Measurements from ENCODE around the gene ABTB1.

Gene ABTB1

GRCh38 chr3:127720985-127721935 is 48.5 kb downstream of the ABTB1 start:
- Histone ChIP-seq H3K4me1 (ENCODE audit: control insufficient read depth, low read depth, low read length) (peaks cover 14% of the 10 kb centered on the region), H3K9ac (ENCODE audit: low read length) (no peak overlapping the region), H3K36me3 (ENCODE audit: control insufficient read depth, low read depth, low read length) (no peaks in the 10 kb centered on the region)

GRCh38 chr3:127722091-127722784 is 49.5 kb downstream of the ABTB1 start:
- Histone ChIP-seq H3K4me1 (ENCODE audit: control insufficient read depth, low read depth, low read length) (peaks cover 14% of the 10 kb centered on the region), H3K27ac (ENCODE audit: low read length) (no peak overlapping the region), H3K36me3 (ENCODE audit: control insufficient read depth, low read depth, low read length) (no peaks in the 10 kb centered on the region), H3K9ac (ENCODE audit: low read length) (no peak overlapping the region), H3K4me3 (ENCODE audit: low read length) (no peak overlapping the region), H3K27me3 (ENCODE audit: control insufficient read depth, insufficient read depth, low read length) (no peaks in the 10 kb centered on the region), H3K9me3 (ENCODE audit: control insufficient read depth, low read depth, low read length) (no peaks in the 10 kb centered on the region)

More at GRCh38 chr3:127720985-127721935, 48.5 kb downstream of the ABTB1 start:
- H3K27ac ChIP-seq (ENCODE audit: low read length) = no peak overlapping the region
- no peaks in the 10 kb centered on the region for H3K9me3 ChIP-seq (ENCODE audit: control insufficient read depth, low read depth, low read length)
- H3K27me3 ChIP-seq (ENCODE audit: control insufficient read depth, insufficient read depth, low read length) = no peaks in the 10 kb centered on the region
- H3K4me3 ChIP-seq (ENCODE audit: low read length) = no peak overlapping the region

GRCh38 chr3:127723011-127723567 is 50.3 kb downstream of the ABTB1 start:
- Histone ChIP-seq H3K36me3 (ENCODE audit: control insufficient read depth, low read depth, low read length) (no peaks in the 10 kb centered on the region), H3K27ac (ENCODE audit: low read length) (no peak overlapping the region), H3K9me3 (ENCODE audit: control insufficient read depth, low read depth, low read length) (no peaks in the 10 kb centered on the region)

GRCh38 chr3:127726894-127727293 is 54.1 kb downstream of the ABTB1 start:
- H3K27me3 ChIP-seq (ENCODE audit: control insufficient read depth, insufficient read depth, low read length) = peaks cover 4% of the 10 kb centered on the region
- H3K9me3 ChIP-seq (ENCODE audit: control insufficient read depth, low read depth, low read length) = no peaks in the 10 kb centered on the region
- H3K4me3 ChIP-seq (ENCODE audit: low read length) = no peak overlapping the region
- H3K4me1 ChIP-seq (ENCODE audit: control insufficient read depth, low read depth, low read length) = peaks cover 19% of the 10 kb centered on the region
- no peaks in the 10 kb centered on the region for H3K36me3 ChIP-seq (ENCODE audit: control insufficient read depth, low read depth, low read length)
- no peak overlapping the region for H3K27ac ChIP-seq (ENCODE audit: low read length)
- no peak overlapping the region for H3K9ac ChIP-seq (ENCODE audit: low read length)

More at GRCh38 chr3:127723011-127723567, 50.3 kb downstream of the ABTB1 start:
- Histone ChIP-seq H3K9ac (ENCODE audit: low read length) (no peak overlapping the region), H3K4me1 (ENCODE audit: control insufficient read depth, low read depth, low read length) (peaks cover 14% of the 10 kb centered on the region), H3K4me3 (ENCODE audit: low read length) (no peak overlapping the region), H3K27me3 (ENCODE audit: control insufficient read depth, insufficient read depth, low read length) (no peaks in the 10 kb centered on the region)

- Histone ChIP-seq H3K36me3 (ENCODE audit: control insufficient read depth, low read depth, low read length) (no peaks in the 10 kb centered on the region), H3K27ac (ENCODE audit: low read length) (no peak overlapping the region), H3K9ac (ENCODE audit: low read length) (no peak overlapping the region), H3K9me3 (ENCODE audit: control insufficient read depth, low read depth, low read length) (no peaks in the 10 kb centered on the region), H3K4me1 (ENCODE audit: control insufficient read depth, low read depth, low read length) (peaks cover 16% of the 10 kb centered on the region), H3K27me3 (ENCODE audit: control insufficient read depth, insufficient read depth, low read length) (peaks cover 11% of the 10 kb centered on the region), H3K4me3 (ENCODE audit: low read length) (no peak overlapping the region)
Observed at GRCh38 chr3:127728417-127729015, 55.8 kb downstream of the ABTB1 start.

GRCh38 chr3:127729556-127730056 is 56.9 kb downstream of the ABTB1 start:
- Histone ChIP-seq H3K9me3 (ENCODE audit: control insufficient read depth, low read depth, low read length) (no peaks in the 10 kb centered on the region), H3K4me1 (ENCODE audit: control insufficient read depth, low read depth, low read length) (peaks cover 19% of the 10 kb centered on the region), H3K9ac (ENCODE audit: low read length) (no peak overlapping the region), H3K27me3 (ENCODE audit: control insufficient read depth, insufficient read depth, low read length) (peaks cover 15% of the 10 kb centered on the region), H3K27ac (ENCODE audit: low read length) (no peak overlapping the region), H3K36me3 (ENCODE audit: control insufficient read depth, low read depth, low read length) (no peaks in the 10 kb centered on the region), H3K4me3 (ENCODE audit: low read length) (no peak overlapping the region)

GRCh38 chr3:127730171-127730570 is 57.4 kb downstream of the ABTB1 start:
- Histone ChIP-seq H3K9me3 (ENCODE audit: control insufficient read depth, low read depth, low read length) (no peaks in the 10 kb centered on the region), H3K9ac (ENCODE audit: low read length) (no peak overlapping the region), H3K27me3 (ENCODE audit: control insufficient read depth, insufficient read depth, low read length) (peaks cover 20% of the 10 kb centered on the region), H3K4me3 (ENCODE audit: low read length) (no peak overlapping the region), H3K27ac (ENCODE audit: low read length) (no peak overlapping the region), H3K4me1 (ENCODE audit: control insufficient read depth, low read depth, low read length) (peaks cover 22% of the 10 kb centered on the region), H3K36me3 (ENCODE audit: control insufficient read depth, low read depth, low read length) (no peaks in the 10 kb centered on the region)
